OCI-LY3 (cell line): ENCODE results near the gene BRF1.

Experiments
- H2AFZ ChIP-seq: fragments of 200-600, 300-600 bp; shearing (Covaris generic); 2 replicates; pipeline ENCODE4 v1.6.0; 2014; ENCODE audit warnings: antibody characterized with exemption, low read depth, low read length
- H3K27ac ChIP-seq: fragments of 200-600, 300-600 bp; sonication (generic); 2 replicates; pipeline ENCODE4 v1.5.1; 2014; ENCODE audit warnings: mild to moderate bottlenecking, low read length, moderate library complexity, mixed read lengths
- H3K27me3 ChIP-seq: fragments of 200-600, 300-600 bp; sonication (generic); 2 replicates; pipeline ENCODE4 v1.6.1; 2014; ENCODE audit warnings: low read depth, low read length, mixed read lengths
- H3K36me3 ChIP-seq: fragments of 200-600, 300-600 bp; sonication (generic); replicated peaks from 2 replicates; pipeline ENCODE3; 2014; ENCODE audit warnings: low read depth, low read length, mixed read lengths
- H3K4me1 ChIP-seq: fragments of 300-600, 200-600 bp; sonication (generic); 2 replicates; pipeline ENCODE4 v1.6.1; 2014; ENCODE audit warnings: low read length, mixed read lengths
- H3K4me2 ChIP-seq: fragments of 200-600, 300-600 bp; sonication (generic); 2 replicates; pipeline ENCODE4 v1.6.1; 2014; ENCODE audit warnings: low read length, mixed read lengths
- H3K4me3 ChIP-seq: fragments of 300-600, 200-600 bp; sonication (generic); 2 replicates; pipeline ENCODE4 v1.5.1; 2014; ENCODE audit warnings: antibody characterized with exemption, mild to moderate bottlenecking, low read length, moderate library complexity
- H3K79me2 ChIP-seq: fragments of 300-600, 200-600 bp; shearing (Covaris generic); 2 replicates; pipeline ENCODE4 v1.6.1; 2014; ENCODE audit warnings: mild to moderate bottlenecking, low read length, mixed read lengths
- H3K9ac ChIP-seq: fragments of 300-600, 200-600 bp; shearing (Covaris generic); 2 replicates; pipeline ENCODE4 v1.6.0; 2014; ENCODE audit warnings: mild to moderate bottlenecking, low read length, moderate library complexity
- H3K9me3 ChIP-seq: fragments of 200-600, 300-600 bp; shearing (Covaris generic); 2 replicates; pipeline ENCODE4 v1.6.1; 2014; ENCODE audit warnings: low read length, mixed read lengths; ENCODE audit not compliant: insufficient read depth
- H4K20me1 ChIP-seq: fragments of 200-600, 300-600 bp; sonication (generic); 2 replicates; pipeline ENCODE4 v1.6.1; 2016; ENCODE audit warnings: low read length, mixed read lengths; ENCODE audit not compliant: insufficient read depth
- CTCF ChIP-seq: fragments of 200-600, 300-600 bp; sonication (generic); IDR thresholded peaks from 2 replicates; pipeline ENCODE4 v1.5.1; 2014; ENCODE audit warnings: antibody characterized with exemption, low read length, low read depth
- EZH2phosphoT487 ChIP-seq: fragments of 200-600 bp; shearing (Covaris generic); IDR thresholded peaks from 2 replicates; pipeline ENCODE4 v1.6.1; 2018; ENCODE audit warnings: antibody characterized with exemption, mixed run types, low read depth

BRF1 gene

GRCh38 chr14:105219043-105219612 is 81.7 kb downstream of the BRF1 start:
- Histone ChIP-seq H3K79me2 (no peaks in the 10 kb centered on the region), H4K20me1 (0 out of 2 replicates have a peak, but pooled peaks cover 6% of the 10 kb centered on the region), H3K36me3 (peaks cover 8% of the 10 kb centered on the region), H3K9me3 (no peaks in the 10 kb centered on the region), H3K4me1 (no peaks in the 10 kb centered on the region), H2AFZ (no peak overlapping the region), H3K27me3 (no peaks in the 10 kb centered on the region), H3K27ac (no peak overlapping the region), H3K4me2 (no peak overlapping the region), H3K4me3 (no peak overlapping the region), H3K9ac (no peak overlapping the region)
- no peak for TF ChIP-seq EZH2phosphoT487
- TF ChIP-seq CTCF: no peak

- no peak overlapping the region for H2AFZ ChIP-seq
- 0 out of 2 replicates have a peak, but pooled peaks cover 6% of the 10 kb centered on the region for H4K20me1 ChIP-seq
- no peaks in the 10 kb centered on the region for H3K79me2 ChIP-seq
- H3K9me3 ChIP-seq: no peaks in the 10 kb centered on the region
- H3K4me3 ChIP-seq: no peak overlapping the region
- no peak overlapping the region for H3K9ac ChIP-seq
- peaks cover 7% of the 10 kb centered on the region for H3K36me3 ChIP-seq
- TF ChIP-seq CTCF (no peak), EZH2phosphoT487 (no peak)
- no peaks in the 10 kb centered on the region for H3K4me1 ChIP-seq
- H3K27ac ChIP-seq: no peak overlapping the region
- H3K27me3 ChIP-seq: no peaks in the 10 kb centered on the region
- H3K4me2 ChIP-seq: no peak overlapping the region
These were observed 82.2 kb downstream of the BRF1 start for GRCh38 chr14:105218611-105219010.

- Histone ChIP-seq H3K4me1 (no peaks in the 10 kb centered on the region), H3K9me3 (no peaks in the 10 kb centered on the region), H2AFZ (no peak overlapping the region), H3K27ac (no peak overlapping the region), H3K36me3 (no peaks in the 10 kb centered on the region), H3K27me3 (no peaks in the 10 kb centered on the region), H3K9ac (no peak overlapping the region), H3K4me3 (no peak overlapping the region), H3K4me2 (no peak overlapping the region), H3K79me2 (no peaks in the 10 kb centered on the region), H4K20me1 (0 out of 2 replicates have a peak, but pooled peaks cover 6% of the 10 kb centered on the region)
- TF ChIP-seq EZH2phosphoT487: no peak
- TF ChIP-seq CTCF: no peak
These were observed 83.0 kb downstream of the BRF1 start for GRCh38 chr14:105217774-105218173.

- Histone ChIP-seq H3K36me3 (no peaks in the 10 kb centered on the region), H3K4me1 (no peaks in the 10 kb centered on the region), H4K20me1 (0 out of 2 replicates have a peak, but pooled peaks cover 6% of the 10 kb centered on the region), H3K9ac (no peak overlapping the region), H3K79me2 (no peaks in the 10 kb centered on the region), H3K4me2 (no peak overlapping the region), H3K27ac (no peak overlapping the region), H2AFZ (no peak overlapping the region), H3K9me3 (no peaks in the 10 kb centered on the region), H3K27me3 (no peaks in the 10 kb centered on the region), H3K4me3 (no peak overlapping the region)
- no peak for TF ChIP-seq CTCF
- no peak for TF ChIP-seq EZH2phosphoT487
These were observed 84.1 kb downstream of the BRF1 start for GRCh38 chr14:105216490-105217247.
